K562 (cell line): ENCODE measurements around the gene FANCC. TPM values are rescaled to one million over a fixed set of nuclear protein-coding genes. Genes with fewer than 3 reads are reported as not detected.

Experiments used
- ATAC-seq: fragments of 200-7000 bp; cut with Tn5 transposase; 3 replicates; pipeline ENCODE4 v1.9.1; 2020; ENCODE audit warnings: moderate library complexity
- BruUV-seq: library from RNA; stranded (reverse); fragments of 400-500 nt; replicated peaks from 2 replicates; lab custom pipeline; 2021; lab: Mats Ljungman, UMichigan
- CTCF ChIA-PET: fragments of 300-600 bp; formaldehyde crosslinking; extraction: SDS; loops from one replicate; lab custom pipeline; 2021; ENCODE audit warnings: low intra/inter-chr PET ratio; lab: Yijun Ruan, JAX
- POLR2A ChIA-PET: fragments of 300-600, 350-650 bp; sonication (Branson Sonifier 250); formaldehyde crosslinking; extraction: SDS; loops from one replicate; lab custom pipeline; 2021; ENCODE audit warnings: antibody characterized with exemption, inconsistent platforms; lab: Yijun Ruan, JAX
- DNase-seq, 4 experiments: peaks; one replicate each; pipeline versions ENCODE4 v3.0.0 to v3.0.0-alpha.2; 2011 to 2018; ENCODE audit warnings: low spot score in 3 of 4, mixed read lengths in 3 of 4; ENCODE audit errors: extremely low read depth in 1 of 4
- FAIRE-seq: peaks from 2 replicates; lab custom pipeline; 2011; peaks lifted over from hg19 to GRCh38; lab: Jason Lieb, UNC
- H2AFZ ChIP-seq: 2 replicates; pipeline ENCODE4 v1.6.0; 2011; ENCODE audit warnings: low read depth, low read length, control low read depth, inconsistent platforms
- H3K27ac ChIP-seq: fragments of 200-600 bp; 3 replicates; pipeline ENCODE4 v1.8.0; 2011; ENCODE audit warnings: low read depth, mild to moderate bottlenecking, control low read depth, inconsistent platforms, low read length, moderate library complexity, mixed read lengths; ENCODE audit errors: extremely low read depth
- H3K27me3 ChIP-seq, 2 experiments: fragments of 300-600 bp in 1 of 2; 2 replicates in 1 of 2; 3 replicates in 1 of 2; pipeline versions ENCODE4 v1.6.0 to v1.8.0; 2011; ENCODE audit warnings: inconsistent platforms in 2 of 2, low read length in 2 of 2, mild to moderate bottlenecking in 1 of 2, mixed read lengths in 1 of 2, moderate library complexity in 1 of 2; ENCODE audit not compliant: control insufficient read depth in 2 of 2, insufficient read depth in 2 of 2
- H3K36me3 ChIP-seq: fragments of 300-600 bp; 3 replicates; pipeline ENCODE4 v1.8.0; 2011; ENCODE audit warnings: mild to moderate bottlenecking, low read length, inconsistent platforms; ENCODE audit not compliant: control insufficient read depth, insufficient read depth
- H3K4me1 ChIP-seq, 2 experiments: fragments of 200-600 bp in 1 of 2; replicated peaks in 1 of 2; 2 replicates in 1 of 2; 3 replicates in 1 of 2; pipeline versions ENCODE4 v1.5.1 to v1.8.0; 2011; ENCODE audit warnings: inconsistent platforms in 2 of 2, low read length in 2 of 2, mild to moderate bottlenecking in 1 of 2, mixed read lengths in 1 of 2, moderate library complexity in 1 of 2; ENCODE audit not compliant: control insufficient read depth in 2 of 2, insufficient read depth in 2 of 2
- H3K4me2 ChIP-seq: 2 replicates; pipeline ENCODE4 v1.6.1; 2011; ENCODE audit warnings: low read length, control low read depth, inconsistent platforms, mixed read lengths; ENCODE audit not compliant: insufficient read depth
- H3K4me3 ChIP-seq: fragments of 200-600 bp; sonication (generic), shearing (Covaris generic); 2 replicates; pipeline ENCODE4 v1.5.1; 2016; ENCODE audit warnings: control low read depth, inconsistent platforms
- H3K79me2 ChIP-seq: fragments of 200-600 bp; 3 replicates; pipeline ENCODE4 v1.8.0; 2011; ENCODE audit warnings: low read length, inconsistent platforms; ENCODE audit not compliant: control insufficient read depth, insufficient read depth
- H3K9ac ChIP-seq, 2 experiments: 2 replicates each; pipeline versions ENCODE4 v1.6.0 to v1.6.1; 2011; ENCODE audit warnings: low read depth in 2 of 2, low read length in 2 of 2, control low read depth in 1 of 2, inconsistent platforms in 1 of 2, mild to moderate bottlenecking in 1 of 2, mixed read lengths in 1 of 2; ENCODE audit not compliant: insufficient read depth in 1 of 2
- H3K9me1 ChIP-seq: one replicate; pipeline ENCODE4 v1.6.0; 2011; ENCODE audit warnings: inconsistent platforms, mild to moderate bottlenecking, low read length, moderate library complexity; ENCODE audit not compliant: control insufficient read depth, insufficient read depth
- H3K9me3 ChIP-seq: replicated peaks from 2 replicates; pipeline ENCODE4 v1.5.1; 2011; ENCODE audit warnings: low read depth, low read length, inconsistent platforms; ENCODE audit not compliant: control insufficient read depth, insufficient read depth
- H4K20me1 ChIP-seq: replicated peaks from 2 replicates; pipeline ENCODE4 v1.6.1; 2011; ENCODE audit warnings: low read length, inconsistent platforms, mixed read lengths; ENCODE audit not compliant: control insufficient read depth, insufficient read depth
- CHAMP1 ChIP-seq: fragments of 450-650 bp; IDR thresholded peaks from 2 replicates; pipeline ENCODE4 v1.6.1; 2016; ENCODE audit warnings: mild to moderate bottlenecking
- CTCF ChIP-seq, 3 experiments: IDR thresholded peaks in 2 of 3; conservative IDR thresholded peaks in 1 of 3; 2 replicates each; pipeline ENCODE4 v1.5.1; 2011 to 2012; ENCODE audit warnings: low read length in 3 of 3, mild to moderate bottlenecking in 3 of 3, control low read depth in 2 of 3, improper control_type of control experiment in 1 of 3, inconsistent platforms in 1 of 3, low read depth in 1 of 3, mixed read lengths in 1 of 3, moderate library complexity in 1 of 3; ENCODE audit not compliant: insufficient read depth in 2 of 3
- MAZ ChIP-seq, 2 experiments: fragments of 450-650 bp in 1 of 2; sonication (generic) in 1 of 2; formaldehyde crosslinking; IDR thresholded peaks in 1 of 2; conservative IDR thresholded peaks in 1 of 2; 2 replicates each; pipeline versions ENCODE4 v1.4.0 to v1.5.0; 2020; ENCODE audit warnings: mild to moderate bottlenecking in 1 of 2, missing genetic modification reagents in 1 of 2
- POLR2B ChIP-seq: fragments of 450-650 bp; IDR thresholded peaks from 2 replicates; pipeline ENCODE4 v1.6.1; 2018; ENCODE audit warnings: low read depth; ENCODE audit not compliant: partially characterized antibody
- PTBP1 ChIP-seq: fragments of 200-400 bp; formaldehyde crosslinking; IDR thresholded peaks from 2 replicates; pipeline ENCODE4 v1.6.1; 2017; ENCODE audit warnings: low read depth, low read length
- RAD21 ChIP-seq, 2 experiments: fragments of 250-450 bp in 1 of 2; fragments of 450-650 bp in 1 of 2; sonication (Bioruptor Pico) in 1 of 2; formaldehyde crosslinking in 1 of 2; IDR thresholded peaks in 1 of 2; conservative IDR thresholded peaks in 1 of 2; 2 replicates each; pipeline versions ENCODE4 v1.4.0 to v1.8.0; 2020 to 2022; ENCODE audit warnings: mild to moderate bottlenecking in 2 of 2, moderate library complexity in 1 of 2
- SMC3 ChIP-seq: conservative IDR thresholded peaks from 2 replicates; pipeline ENCODE4 v1.6.1; 2011; ENCODE audit warnings: low read depth, low read length, improper control_type of control experiment; ENCODE audit not compliant: insufficient read depth
- ZNF121 ChIP-seq: sonication (generic); formaldehyde crosslinking; conservative IDR thresholded peaks from 2 replicates; pipeline ENCODE4 v1.8.0; 2022; ENCODE audit warnings: missing genetic modification reagents
- ZNF146 ChIP-seq: IDR thresholded peaks from one replicate; pipeline ENCODE4 v1.6.1; 2018; ENCODE audit warnings: missing compliant biosample characterization; ENCODE audit not compliant: unreplicated experiment
- ZNF174 ChIP-seq: fragments of 250-450 bp; sonication (Bioruptor Pico); IDR thresholded peaks from 2 replicates; pipeline ENCODE4 v1.4.0; 2020; ENCODE audit warnings: mild to moderate bottlenecking
- ZNF184 ChIP-seq: sonication (generic); formaldehyde crosslinking; IDR thresholded peaks from 2 replicates; pipeline ENCODE4 v1.5.0; 2020; ENCODE audit warnings: missing genetic modification reagents
- ZNF280A ChIP-seq: fragments of 450-650 bp; IDR thresholded peaks from 2 replicates; pipeline ENCODE4 v1.6.1; 2018; ENCODE audit warnings: mild to moderate bottlenecking, low read depth; ENCODE audit not compliant: partially characterized antibody
- ZNF644 ChIP-seq: fragments of 200-800 bp; sonication (Bioruptor generic); IDR thresholded peaks from 2 replicates; pipeline ENCODE4 v1.6.1; 2016; ENCODE audit warnings: low read depth, missing genetic modification characterization, missing compliant biosample characterization
- WGBS: fragments of 100-300 bp; shearing (Covaris generic); methylation state at CpG from one replicate; pipeline ENCODE4 v1.1.6; 2016; ENCODE audit warnings: low coverage, mixed read lengths; ENCODE audit not compliant: insufficient coverage; ENCODE audit errors: missing lambda C conversion rate; 5-methylcytosine and 5-hydroxymethylcytosine counted together
- in situ Hi-C: fragments of 300-500 bp; cut with MboI; formaldehyde crosslinking; loops from 4 replicates; pipeline ENCODE4 v1.15.0; 2018; ENCODE audit warnings: inconsistent platforms, mixed read lengths
- intact Hi-C: fragments of 100-400 bp; cut with micrococcal nuclease; formaldehyde crosslinking; loops from 2 replicates; pipeline ENCODE4 v1.14.2; 2022
- polyA plus RNA-seq, 8 experiments: library from polyadenylated mRNA; depleted of rRNA in 4 of 8; stranded (reverse) in 5 of 8; unstranded in 3 of 8; fragments of >200 nt; fragmentation: Nextera tagmentation in 2 of 8; fragmentation: Illumina TruSeq in 1 of 8; extraction: Ambion mirVana in 2 of 8; extraction: Trizol in 1 of 8; gene quantifications; 2 replicates each; pipeline versions ENCODE4 v1.2.1 to v1.2.3, GENCODE V29; 2011 to 2014; ENCODE audit warnings: inconsistent platforms in 1 of 8, missing spikeins in 1 of 8
- total RNA-seq, 7 experiments: library from RNA; depleted of rRNA in 6 of 7; stranded (reverse); fragments of >200 nt in 6 of 7; fragmentation: Illumina TruSeq in 2 of 7; extraction: Trizol in 2 of 7; gene quantifications; 2 replicates each; pipeline versions ENCODE4 v1.2.1 to v1.2.3, GENCODE V29; 2011 to 2021; ENCODE audit warnings: low replicate concordance in 1 of 7

Gene FANCC
- total and polyA plus RNA-seq, 9 of the 15 experiments (the other 6 are each of a cell fraction or from before 2014, with no cell fraction given): 4.6 to 18.4 (median 14.2) TPM

- TF ChIP-seq ZNF146 (CRISPR knock-in tag) (no peak), CHAMP1 (no peak), POLR2B (no peak), MAZ (CRISPR knock-in tag; conservative IDR thresholded peaks at IDR 0.05 in 1 of 2, IDR thresholded peaks at IDR 0.05 in 1 of 2) (0 out of 4 replicates have a peak, but pooled peaks of 1 of the 2 experiments have one; percentile 28)
These were observed 146.5 kb downstream of the FANCC start (continued) for GRCh38 chr9:95171001-95171400.

GRCh38 chr9:95167998-95168397 is 149.5 kb downstream of the FANCC start:
- Histone ChIP-seq H3K79me2 (no peaks in the 10 kb centered on the region), H4K20me1 (no peaks in the 10 kb centered on the region), H3K4me1 (peaks cover 0 to 14% of the 10 kb centered on the region in 2 experiments; a peak in 2 of 5 replicates), H3K9me3 (no peaks in the 10 kb centered on the region), H3K9ac (no peak overlapping the region), H3K27ac (no peak overlapping the region), H2AFZ (no peak overlapping the region), H3K4me3 (no peak overlapping the region), H3K27me3 (no peaks in the 10 kb centered on the region), H3K9me1 (no peaks in the 10 kb centered on the region), H3K36me3 (peaks cover 16% of the 10 kb centered on the region; the same call in 2 of the 3 replicates), H3K4me2 (no peak overlapping the region)
- ATAC-seq (peak; percentile 87), DNase-seq (peak; percentile 52 to 75 (median 55)), FAIRE-seq (peak; percentile 70)
- intact Hi-C loops: no loop called here
- BruUV-seq: no TSS peak
- 47% methylated on average over 4 of the region's 4 CpGs for WGBS
- POLR2A ChIA-PET: interaction anchor here (0.6 to 1.3 kb wide), 3 partner anchors 11 to 1473 kb away, joined by 3 read pairs; no protein-coding TSS in a partner anchor
- in situ Hi-C loops: no loop called here
- TF ChIP-seq ZNF280A (no peak), CTCF (IDR thresholded peaks at IDR 0.05 in 2 of 3, conservative IDR thresholded peaks at IDR 0.05 in 1 of 3; ENCODE audit: insufficient read depth in 2 of 3, low read depth in 1 of 3, low read length in 3 of 3) (peak; percentile 63 to 76 (median 73)), SMC3 (0 out of 2 replicates have a peak, but pooled peaks have one; percentile 37), MAZ (CRISPR knock-in tag; conservative IDR thresholded peaks at IDR 0.05 in 1 of 2, IDR thresholded peaks at IDR 0.05 in 1 of 2) (0 out of 4 replicates have a peak, but pooled peaks of 1 of the 2 experiments have one; percentile 6), ZNF644 (tag) (no peak), ZNF184 (CRISPR knock-in tag) (no peak), ZNF121 (CRISPR knock-in tag) (no peak), RAD21 (CRISPR knock-in tag; conservative IDR thresholded peaks at IDR 0.05 in 1 of 2, IDR thresholded peaks at IDR 0.05 in 1 of 2) (peak in 1 of 2 experiments; percentile 56; a peak in 2 of 4 replicates), ZNF174 (CRISPR knock-in tag) (no peak), PTBP1 (no peak)
- CTCF ChIA-PET: no interaction called here
